Osteocyte (in vitro differentiated cells): ENCODE data around the gene NOL9. TPM values are rescaled to one million over a fixed set of nuclear protein-coding genes. Genes with fewer than 3 reads are reported as not detected.

ENCODE experiments used
- DNase-seq: peaks from one replicate; pipeline ENCODE4 v3.0.0; 2021; ENCODE audit warnings: mixed read lengths; ENCODE audit not compliant: unreplicated experiment; ENCODE audit errors: extremely low spot score
- H3K27ac Mint-ChIP-seq: one replicate; pipeline ENCODE4 v1.8.0; 2021; ENCODE audit warnings: mild to moderate bottlenecking, mixed read lengths; ENCODE audit not compliant: unreplicated experiment
- H3K27me3 Mint-ChIP-seq: one replicate; pipeline ENCODE4 v1.8.0; 2021; ENCODE audit warnings: mixed read lengths; ENCODE audit not compliant: unreplicated experiment
- H3K36me3 Mint-ChIP-seq: one replicate; pipeline ENCODE4 v1.8.0; 2021; ENCODE audit warnings: mixed read lengths; ENCODE audit not compliant: unreplicated experiment
- H3K4me1 Mint-ChIP-seq: one replicate; pipeline ENCODE4 v1.8.0; 2021; ENCODE audit warnings: mixed read lengths; ENCODE audit not compliant: unreplicated experiment
- H3K4me3 Mint-ChIP-seq: one replicate; pipeline ENCODE4 v1.8.0; 2021; ENCODE audit warnings: mild to moderate bottlenecking, moderate library complexity, mixed read lengths; ENCODE audit not compliant: unreplicated experiment
- H3K9me3 Mint-ChIP-seq: one replicate; pipeline ENCODE4 v1.8.0; 2021; ENCODE audit warnings: mixed read lengths; ENCODE audit not compliant: unreplicated experiment
- total RNA-seq: library from RNA; stranded (reverse); gene quantifications from 2 replicates; pipeline ENCODE4 v1.2.1, GENCODE V29; 2021
- TF ChIP-seq, protein P1 (sequence below): fragments of 200-600 bp; sonication (generic); IDR thresholded peaks from 2 replicates; pipeline ENCODE4 v1.5.0; 2021; ENCODE audit warnings: antibody characterized with exemption, mild to moderate bottlenecking, moderate library complexity

NOL9 gene
- total RNA-seq, 1 donor from 2014 or later = 33.5 TPM

GRCh38 chr1:6507037-6507428, 47.3 kb downstream of the NOL9 start:
- TF ChIP-seq, protein P1, sequence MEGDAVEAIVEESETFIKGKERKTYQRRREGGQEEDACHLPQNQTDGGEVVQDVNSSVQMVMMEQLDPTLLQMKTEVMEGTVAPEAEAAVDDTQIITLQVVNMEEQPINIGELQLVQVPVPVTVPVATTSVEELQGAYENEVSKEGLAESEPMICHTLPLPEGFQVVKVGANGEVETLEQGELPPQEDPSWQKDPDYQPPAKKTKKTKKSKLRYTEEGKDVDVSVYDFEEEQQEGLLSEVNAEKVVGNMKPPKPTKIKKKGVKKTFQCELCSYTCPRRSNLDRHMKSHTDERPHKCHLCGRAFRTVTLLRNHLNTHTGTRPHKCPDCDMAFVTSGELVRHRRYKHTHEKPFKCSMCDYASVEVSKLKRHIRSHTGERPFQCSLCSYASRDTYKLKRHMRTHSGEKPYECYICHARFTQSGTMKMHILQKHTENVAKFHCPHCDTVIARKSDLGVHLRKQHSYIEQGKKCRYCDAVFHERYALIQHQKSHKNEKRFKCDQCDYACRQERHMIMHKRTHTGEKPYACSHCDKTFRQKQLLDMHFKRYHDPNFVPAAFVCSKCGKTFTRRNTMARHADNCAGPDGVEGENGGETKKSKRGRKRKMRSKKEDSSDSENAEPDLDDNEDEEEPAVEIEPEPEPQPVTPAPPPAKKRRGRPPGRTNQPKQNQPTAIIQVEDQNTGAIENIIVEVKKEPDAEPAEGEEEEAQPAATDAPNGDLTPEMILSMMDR = no peak
- H3K4me3 Mint-ChIP-seq = no peak overlapping the region
- no peaks in the 10 kb centered on the region for H3K27me3 Mint-ChIP-seq
- no peak for DNase-seq
- peaks cover 29% of the 10 kb centered on the region for H3K4me1 Mint-ChIP-seq
- H3K36me3 Mint-ChIP-seq = no peaks in the 10 kb centered on the region
- no peaks in the 10 kb centered on the region for H3K9me3 Mint-ChIP-seq
- H3K27ac Mint-ChIP-seq = no peak overlapping the region

DNA sequence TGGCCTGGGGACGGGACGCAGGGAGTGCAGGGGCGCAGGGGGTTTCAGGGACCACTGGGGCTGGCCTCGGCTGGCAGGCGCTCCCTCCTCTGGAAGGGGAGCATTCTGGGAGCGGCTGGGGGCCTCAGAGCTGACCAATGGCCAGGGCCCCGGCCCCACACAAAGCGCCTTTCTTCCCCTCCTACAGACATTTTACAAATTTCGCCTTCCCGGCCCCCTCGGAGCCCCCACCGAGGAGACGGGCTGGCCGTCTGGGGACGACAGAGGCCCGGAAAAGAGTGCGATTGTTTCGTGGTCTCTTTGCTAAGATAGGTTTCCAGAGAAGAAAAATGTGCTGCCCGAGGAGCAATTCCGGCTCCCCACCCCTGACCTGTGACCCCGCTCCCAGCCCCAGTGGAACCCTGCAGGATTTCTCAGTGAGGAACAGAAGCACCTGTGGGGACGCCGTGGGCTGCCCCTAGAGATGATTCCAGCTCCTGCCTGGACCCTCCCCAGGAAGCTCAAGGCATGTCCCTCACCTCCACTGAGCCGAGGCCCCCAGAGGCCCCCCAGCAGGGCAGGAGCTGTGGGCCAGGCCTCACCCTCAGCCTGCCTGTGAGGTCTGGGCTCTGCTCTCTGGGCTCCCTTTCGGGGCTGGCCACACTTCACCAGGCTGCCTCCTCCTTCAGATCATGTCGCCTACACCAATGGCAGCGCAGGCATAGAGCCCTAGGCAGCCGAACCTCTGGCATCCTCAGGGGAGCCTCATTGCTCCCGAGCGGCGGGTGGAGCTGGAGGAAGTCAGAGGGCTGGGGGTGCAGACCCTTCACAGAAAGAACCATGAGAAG, 47.9 kb downstream of the NOL9 start:
- no peaks in the 10 kb centered on the region for H3K27me3 Mint-ChIP-seq
- H3K4me1 Mint-ChIP-seq = peaks cover 29% of the 10 kb centered on the region
- no peak for DNase-seq

GRCh38 chr1:6505367-6506209, 48.7 kb downstream of the NOL9 start:
- no peaks in the 10 kb centered on the region for H3K36me3 Mint-ChIP-seq
- H3K27me3 Mint-ChIP-seq = no peaks in the 10 kb centered on the region
- TF ChIP-seq, protein P1 = no peak
- no peak overlapping the region for H3K27ac Mint-ChIP-seq
- H3K4me1 Mint-ChIP-seq = peaks cover 35% of the 10 kb centered on the region
- no peak overlapping the region for H3K4me3 Mint-ChIP-seq
- DNase-seq = no peak
- no peaks in the 10 kb centered on the region for H3K9me3 Mint-ChIP-seq

More for the DNA sequence above, 47.9 kb downstream of the NOL9 start:
- no peaks in the 10 kb centered on the region for H3K36me3 Mint-ChIP-seq
- H3K4me3 Mint-ChIP-seq = no peak overlapping the region
- TF ChIP-seq, protein P1 = no peak
- H3K27ac Mint-ChIP-seq = no peak overlapping the region
- H3K9me3 Mint-ChIP-seq = no peaks in the 10 kb centered on the region

DNA sequence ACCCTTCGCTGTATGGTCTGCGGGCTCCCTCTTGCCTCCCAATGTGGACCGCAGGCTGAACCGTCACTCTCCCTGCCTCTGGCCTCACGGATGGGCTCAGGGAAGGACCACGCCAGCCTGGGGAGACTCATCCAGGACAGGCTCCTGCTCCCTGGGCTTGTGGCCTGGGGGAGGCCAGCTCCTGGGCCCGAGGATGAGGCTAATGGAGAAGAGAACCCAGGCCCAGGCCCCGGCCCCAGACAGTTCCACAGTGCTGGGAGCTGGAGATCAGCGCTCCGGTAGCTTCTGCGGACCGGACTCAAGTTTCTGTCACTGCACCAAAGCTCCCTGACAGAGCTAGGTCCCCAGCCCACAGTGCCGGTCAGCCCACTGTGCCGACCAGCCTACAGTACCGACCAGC, 49.4 kb downstream of the NOL9 start:
- no peaks in the 10 kb centered on the region for H3K27me3 Mint-ChIP-seq
- no peak for DNase-seq

More for the DNA sequence above, 49.4 kb downstream of the NOL9 start:
- TF ChIP-seq, protein P1 = no peak
- Mint-ChIP-seq H3K27ac (no peak overlapping the region), H3K9me3 (no peaks in the 10 kb centered on the region), H3K36me3 (no peaks in the 10 kb centered on the region), H3K4me1 (peaks cover 42% of the 10 kb centered on the region), H3K4me3 (no peak overlapping the region)
